GM10266 (cell line): ENCODE results near the gene MAP3K9.

Experiments
- DNase-seq: peaks from one replicate; pipeline ENCODE4 v3.0.0; 2012; ENCODE audit errors: extremely low spot score
- TF ChIP-seq, protein P1 (sequence below): IDR thresholded peaks from 2 replicates; pipeline ENCODE4 v1.5.1; 2012; ENCODE audit warnings: mild to moderate bottlenecking, low read depth; ENCODE audit not compliant: control insufficient read depth, insufficient read depth; ENCODE audit errors: missing control alignments

The MAP3K9 gene

DNA sequence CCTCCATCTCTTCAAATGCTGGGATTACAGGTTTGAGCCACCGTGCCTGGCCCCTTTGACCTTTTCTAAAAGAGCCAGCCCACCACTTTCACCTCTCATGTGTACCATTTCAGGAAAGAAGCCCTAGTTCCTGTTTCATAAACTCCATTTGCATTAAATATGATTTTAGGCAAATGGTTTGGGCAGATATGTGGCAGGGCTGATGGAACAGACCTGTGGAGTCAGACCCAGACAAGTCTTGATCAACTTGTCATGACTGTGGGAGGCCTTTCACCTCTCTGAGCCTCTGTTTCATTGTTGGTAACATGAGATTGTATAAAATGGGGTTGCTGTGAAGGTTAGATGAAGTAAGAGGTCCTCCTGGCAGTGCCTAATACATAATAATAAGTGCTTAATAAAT is 5.2 kb upstream of the MAP3K9 start:
- TF ChIP-seq, protein P1, sequence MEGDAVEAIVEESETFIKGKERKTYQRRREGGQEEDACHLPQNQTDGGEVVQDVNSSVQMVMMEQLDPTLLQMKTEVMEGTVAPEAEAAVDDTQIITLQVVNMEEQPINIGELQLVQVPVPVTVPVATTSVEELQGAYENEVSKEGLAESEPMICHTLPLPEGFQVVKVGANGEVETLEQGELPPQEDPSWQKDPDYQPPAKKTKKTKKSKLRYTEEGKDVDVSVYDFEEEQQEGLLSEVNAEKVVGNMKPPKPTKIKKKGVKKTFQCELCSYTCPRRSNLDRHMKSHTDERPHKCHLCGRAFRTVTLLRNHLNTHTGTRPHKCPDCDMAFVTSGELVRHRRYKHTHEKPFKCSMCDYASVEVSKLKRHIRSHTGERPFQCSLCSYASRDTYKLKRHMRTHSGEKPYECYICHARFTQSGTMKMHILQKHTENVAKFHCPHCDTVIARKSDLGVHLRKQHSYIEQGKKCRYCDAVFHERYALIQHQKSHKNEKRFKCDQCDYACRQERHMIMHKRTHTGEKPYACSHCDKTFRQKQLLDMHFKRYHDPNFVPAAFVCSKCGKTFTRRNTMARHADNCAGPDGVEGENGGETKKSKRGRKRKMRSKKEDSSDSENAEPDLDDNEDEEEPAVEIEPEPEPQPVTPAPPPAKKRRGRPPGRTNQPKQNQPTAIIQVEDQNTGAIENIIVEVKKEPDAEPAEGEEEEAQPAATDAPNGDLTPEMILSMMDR = no peak
- DNase-seq = no peak

DNA sequence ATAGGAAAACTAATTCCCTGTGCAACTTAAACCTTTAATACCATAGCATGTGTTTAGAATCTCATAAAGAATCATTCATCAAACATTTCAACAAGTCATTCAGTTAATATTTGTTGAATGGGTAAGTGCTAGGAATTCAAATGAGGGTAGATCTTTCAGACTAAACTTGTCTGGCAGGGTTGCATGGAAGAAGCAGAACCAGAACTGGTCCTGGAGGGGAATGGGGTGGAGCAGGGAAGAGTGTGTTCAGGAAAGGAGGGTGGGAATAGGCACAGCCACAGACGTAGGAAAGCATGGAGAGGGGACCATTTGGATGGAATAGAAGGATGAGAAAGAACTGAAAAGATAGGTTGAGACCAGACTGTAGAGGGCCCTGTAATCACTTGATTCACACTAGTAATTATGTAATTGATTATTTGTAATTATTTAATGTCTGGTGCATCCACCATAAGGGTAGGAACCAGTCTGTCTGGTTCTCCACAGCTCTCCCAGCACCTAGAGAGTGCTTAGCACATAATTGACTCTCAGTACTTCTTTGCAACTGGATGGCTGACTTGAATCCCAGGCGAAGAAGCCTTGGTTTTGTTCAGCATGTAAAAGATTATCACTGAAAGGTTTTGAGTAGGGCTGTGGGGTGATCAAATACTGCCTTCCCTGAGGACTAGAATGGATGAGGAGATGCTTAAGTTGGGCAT is 3.0 kb upstream of the MAP3K9 start:
- no peak for DNase-seq
- TF ChIP-seq, protein P1 = no peak

DNA sequence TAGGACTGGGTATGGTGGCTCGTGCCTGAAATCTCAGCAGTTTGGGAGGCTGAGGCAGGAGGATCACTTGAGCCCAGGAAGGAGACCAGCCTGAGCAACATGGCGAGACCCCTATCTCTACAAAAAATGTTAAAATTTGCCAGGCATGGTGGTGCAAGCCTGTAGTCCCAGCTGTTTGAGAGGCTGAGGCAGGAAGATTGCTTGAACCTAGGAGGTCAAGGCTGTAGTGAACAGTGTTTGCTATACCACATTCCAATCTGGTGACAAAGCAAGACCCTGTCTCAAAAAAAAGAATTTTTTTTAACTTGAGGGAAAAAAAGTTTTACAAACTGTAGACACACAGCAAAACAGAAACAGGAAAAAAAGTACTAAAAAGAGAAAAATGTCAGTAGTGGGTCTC is 2.3 kb upstream of the MAP3K9 start:
- TF ChIP-seq, protein P1 = no peak
- no peak for DNase-seq

DNA sequence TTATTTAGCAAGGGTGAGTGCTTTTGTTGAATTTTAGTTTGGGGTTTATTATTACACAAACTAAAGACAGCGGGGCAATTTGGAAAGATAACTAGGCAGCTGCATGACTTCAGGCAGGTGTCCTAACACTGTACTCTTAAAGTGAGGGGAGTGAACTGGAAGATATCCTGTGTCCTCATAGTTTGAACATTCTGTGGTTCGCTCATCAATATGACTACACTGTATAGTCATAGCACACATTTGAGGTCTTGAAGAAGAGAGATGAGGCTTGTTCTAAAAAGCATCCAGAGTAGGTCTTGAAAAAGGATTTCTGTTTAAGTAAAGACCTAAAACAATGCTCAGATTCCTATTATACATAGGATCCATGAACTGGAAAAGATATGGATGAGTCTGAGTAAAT is 1.7 kb upstream of the MAP3K9 start:
- TF ChIP-seq, protein P1 = no peak
- no peak for DNase-seq

DNA sequence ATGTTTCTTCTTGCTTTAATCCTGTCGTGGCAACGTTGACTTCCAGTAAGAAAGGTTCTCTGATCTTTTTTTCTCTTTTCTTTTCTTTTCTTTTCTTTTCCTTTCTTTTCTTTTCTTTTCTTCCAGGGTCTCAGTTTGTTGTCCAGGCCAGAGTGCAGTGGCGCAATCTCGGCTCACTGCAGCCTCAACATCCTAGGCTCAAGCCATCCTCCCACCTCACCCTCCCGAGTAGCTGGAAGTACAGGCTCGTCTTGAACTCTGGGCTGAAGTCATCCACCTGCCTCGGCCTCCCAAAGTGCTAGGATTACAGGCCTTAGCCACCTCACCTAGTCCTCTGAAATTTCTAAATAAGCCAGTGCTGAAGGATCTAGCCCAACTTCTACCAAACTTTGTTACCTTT is 1.3 kb upstream of the MAP3K9 start:
- TF ChIP-seq, protein P1 = no peak
- no peak for DNase-seq

DNA sequence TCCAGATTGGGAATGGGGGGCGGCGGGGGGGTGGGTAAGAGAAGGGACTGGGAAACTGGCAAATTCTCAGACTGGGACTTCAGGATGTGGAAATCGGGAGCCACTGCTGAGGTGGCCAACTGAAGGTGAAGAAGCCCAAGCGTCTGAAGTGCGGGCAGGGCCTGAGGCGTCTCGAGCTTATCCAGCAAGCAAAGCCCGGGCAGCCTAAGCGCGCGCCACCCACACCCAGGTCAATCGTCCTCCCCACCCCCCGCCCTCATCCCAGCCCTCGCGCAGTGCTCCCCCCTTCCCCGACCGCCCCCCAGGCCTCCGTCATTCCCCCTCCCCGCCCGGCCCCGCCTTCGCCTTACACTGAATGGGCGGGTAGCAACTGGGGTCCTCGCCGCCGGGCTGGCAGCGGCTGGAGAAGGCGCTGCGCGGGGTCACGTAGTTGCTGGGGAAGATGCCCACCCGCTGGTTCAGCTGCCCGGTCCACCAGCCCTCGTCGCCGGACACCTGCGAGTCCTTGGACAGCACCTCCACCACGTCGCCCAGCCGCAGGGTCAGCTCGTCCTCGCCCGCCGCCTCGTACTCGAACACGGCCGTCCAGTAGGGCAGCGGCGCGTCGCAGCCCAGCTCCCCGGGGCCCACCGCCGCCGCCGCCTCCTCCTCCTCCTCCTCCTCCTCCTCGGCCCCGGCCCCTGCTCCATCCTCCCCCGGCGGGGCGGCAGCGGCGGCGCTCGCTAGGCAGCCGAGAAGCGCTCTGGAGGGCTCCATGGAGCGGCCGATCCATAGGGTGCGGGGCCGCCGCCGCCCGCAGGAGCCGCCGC is 693 bp downstream of the MAP3K9 start:
- peak; percentile 61 for DNase-seq
- TF ChIP-seq, protein P1 = no peak

DNA sequence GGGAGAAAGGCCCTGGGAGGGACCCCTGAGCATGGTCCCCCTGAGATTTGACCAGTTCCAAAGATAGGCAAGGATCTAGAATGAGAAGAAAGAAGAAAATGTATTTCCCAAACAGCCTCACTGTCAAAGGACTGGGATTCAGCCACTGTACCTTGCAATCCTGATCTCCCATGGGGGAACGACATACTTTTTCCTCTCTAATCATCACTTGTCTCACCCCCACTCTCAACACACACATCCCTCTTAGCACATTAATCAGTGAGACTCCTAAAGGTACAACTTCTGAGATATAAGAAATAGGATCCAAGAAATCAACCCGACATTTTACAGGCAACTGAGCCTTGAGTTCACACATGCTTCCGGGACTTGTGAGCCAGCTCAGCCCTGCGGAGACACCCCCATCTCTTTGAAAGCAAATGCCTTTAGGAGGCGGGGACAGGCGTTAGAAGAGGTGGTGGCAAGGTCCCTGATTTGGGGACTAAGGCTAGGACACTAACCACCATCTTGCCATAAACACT is 1.4 kb downstream of the MAP3K9 start:
- TF ChIP-seq, protein P1 = no peak
- DNase-seq = peak; percentile 71
